Liver (tissue), 9 donors: ENCODE measurements around the gene GPM6B. TPM values are rescaled to one million over a fixed set of nuclear protein-coding genes. Genes with fewer than 3 reads are reported as not detected.

Experiments used
- DNase-seq: peaks from one replicate; pipeline ENCODE4 v3.0.0-alpha.2; 2017; ENCODE audit warnings: low spot score
- H3K27ac ChIP-seq, 2 donors: one replicate each; pipeline ENCODE4 v1.7.0; 2013; ENCODE audit warnings: inconsistent platforms in 2 of 2, low read length in 2 of 2, control low read depth in 1 of 2, low read depth in 1 of 2, mild to moderate bottlenecking in 1 of 2
- H3K27me3 ChIP-seq, 4 donors: one replicate each; pipeline versions ENCODE4 v1.6.1 to v1.7.0; 2013; ENCODE audit warnings: low read length in 3 of 4, inconsistent platforms in 1 of 4, mild to moderate bottlenecking in 1 of 4, moderate library complexity in 1 of 4; ENCODE audit not compliant: control insufficient read depth in 4 of 4, insufficient read depth in 4 of 4
- H3K36me3 ChIP-seq, 4 donors: one replicate each; pipeline versions ENCODE4 v1.6.1 to v1.7.0; 2013; ENCODE audit warnings: low read length in 3 of 4, mild to moderate bottlenecking in 3 of 4, low read depth in 1 of 4, moderate library complexity in 1 of 4; ENCODE audit not compliant: control insufficient read depth in 4 of 4, insufficient read depth in 3 of 4
- H3K4me1 ChIP-seq, 4 donors: one replicate each; pipeline versions ENCODE4 v1.6.1 to v1.7.0; 2013; ENCODE audit warnings: low read length in 3 of 4, mild to moderate bottlenecking in 3 of 4, moderate library complexity in 1 of 4; ENCODE audit not compliant: control insufficient read depth in 4 of 4, insufficient read depth in 4 of 4
- H3K4me3 ChIP-seq, 3 donors: one replicate each; pipeline versions ENCODE4 v1.6.1 to v1.7.0; 2013; ENCODE audit warnings: low read length in 3 of 3, control low read depth in 1 of 3, low read depth in 1 of 3, mild to moderate bottlenecking in 1 of 3
- H3K9ac ChIP-seq, 2 donors: one replicate each; pipeline ENCODE4 v1.7.0; 2013; ENCODE audit warnings: low read length in 2 of 2, mild to moderate bottlenecking in 2 of 2, moderate library complexity in 2 of 2, control low read depth in 1 of 2, low read depth in 1 of 2
- H3K9me3 ChIP-seq, 4 donors: one replicate each; pipeline versions ENCODE4 v1.6.1 to v1.7.0; 2013; ENCODE audit warnings: low read length in 3 of 4; ENCODE audit not compliant: control insufficient read depth in 4 of 4
- EGR1 ChIP-seq, 2 donors: IDR thresholded peaks; 2 replicates each; pipeline ENCODE4 v1.6.1; 2016 to 2018; ENCODE audit warnings: antibody characterized with exemption in 2 of 2, low read depth in 2 of 2
- FOXA1 ChIP-seq: IDR thresholded peaks from 2 replicates; pipeline ENCODE4 v1.6.1; 2016; ENCODE audit warnings: antibody characterized with exemption
- FOXA2 ChIP-seq: IDR thresholded peaks from 2 replicates; pipeline ENCODE4 v1.6.1; 2016; ENCODE audit warnings: antibody characterized with exemption
- GABPA ChIP-seq, 2 donors: IDR thresholded peaks in 1 of 2; conservative IDR thresholded peaks in 1 of 2; 2 replicates each; pipeline ENCODE4 v1.6.1; 2016; ENCODE audit warnings: antibody characterized with exemption in 2 of 2, mild to moderate bottlenecking in 1 of 2, moderate library complexity in 1 of 2
- HNF4G ChIP-seq: IDR thresholded peaks from 2 replicates; pipeline ENCODE4 v1.6.1; 2016; ENCODE audit warnings: antibody characterized with exemption
- JUND ChIP-seq, 2 donors: IDR thresholded peaks; 2 replicates each; pipeline ENCODE4 v1.6.1; 2016; ENCODE audit warnings: antibody characterized with exemption in 2 of 2
- NR2F2 ChIP-seq: IDR thresholded peaks from 2 replicates; pipeline ENCODE4 v1.6.1; 2016; ENCODE audit warnings: antibody characterized with exemption
- RAD21 ChIP-seq, 2 donors: IDR thresholded peaks; 2 replicates each; pipeline ENCODE4 v1.6.1; 2016; ENCODE audit warnings: antibody characterized with exemption in 2 of 2, mild to moderate bottlenecking in 2 of 2
- SP1 ChIP-seq: IDR thresholded peaks from 2 replicates; pipeline ENCODE4 v1.6.1; 2018; ENCODE audit warnings: antibody characterized with exemption, mild to moderate bottlenecking
- TAF1 ChIP-seq: conservative IDR thresholded peaks from 2 replicates; pipeline ENCODE4 v1.6.1; 2016; ENCODE audit warnings: antibody characterized with exemption, mild to moderate bottlenecking
- WGBS: extraction: QIAGEN DNeasy Blood & Tissue Kit; methylation state at CpG from one replicate; pipeline ENCODE4 v1.1.7; 2013; 5-methylcytosine and 5-hydroxymethylcytosine counted together
- polyA plus RNA-seq, 2 donors: library from polyadenylated mRNA; stranded (reverse) in 1 of 2; unstranded in 1 of 2; fragments of 200-250 nt in 1 of 2; fragments of >200 nt in 1 of 2; fragmentation: Nextera tagmentation in 1 of 2; extraction: Ambion mirVana in 1 of 2; gene quantifications; one replicate each; pipeline versions ENCODE4 v1.2.1 to v1.2.3, GENCODE V29; 2013 to 2015
- total RNA-seq, 2 donors: library from RNA; depleted of rRNA; stranded (reverse); fragments of >200 nt; gene quantifications; one replicate each; pipeline ENCODE4 v1.2.3, GENCODE V29; 2014
- TF ChIP-seq, protein P1 (sequence below): IDR thresholded peaks from 2 replicates; pipeline ENCODE4 v1.6.1; 2016; ENCODE audit warnings: antibody characterized with exemption, mild to moderate bottlenecking
- TF ChIP-seq, protein P2 (sequence below): IDR thresholded peaks from 2 replicates; pipeline ENCODE4 v1.6.1; 2016; ENCODE audit warnings: antibody characterized with exemption
- donor health status: healthy.
- donor health status: healthy.
- donor health status: healthy.
- donor health status: healthy.
- donor health status: healthy.

The GPM6B gene
- total and polyA plus RNA-seq, 4 donors: 0.42 to 2.3 (median 0.72) TPM

DNA sequence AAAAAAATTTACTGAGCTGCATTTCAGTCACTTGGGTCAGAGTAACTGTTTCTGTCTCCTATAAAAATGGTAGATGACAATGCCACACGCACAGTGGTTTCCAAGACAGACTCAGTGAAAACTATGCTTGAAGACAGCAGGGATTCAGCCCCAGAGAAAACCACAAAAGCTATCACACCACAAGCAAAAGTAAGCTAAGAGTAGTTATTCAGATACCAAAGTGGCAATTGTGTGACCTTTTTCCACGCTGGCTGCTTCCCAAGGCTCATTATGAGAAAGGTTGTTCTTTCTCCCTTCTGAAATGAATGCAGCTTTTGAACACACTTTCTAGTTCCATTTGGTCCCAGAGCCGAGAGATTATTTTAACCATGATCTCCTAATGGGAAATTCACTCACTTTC, 46.4 kb upstream of the GPM6B start:
- Histone ChIP-seq H3K36me3 (no peaks in the 10 kb centered on the region), H3K27me3 (peaks cover 0 to 2% (median 0%) of the 10 kb centered on the region in 4 donors), H3K9ac (no peak overlapping the region), H3K4me3 (no peak overlapping the region), H3K9me3 (no peaks in the 10 kb centered on the region), H3K4me1 (no peaks in the 10 kb centered on the region), H3K27ac (no peak overlapping the region)
- WGBS: 68% methylated on average over 3 of the region's 3 CpGs
- DNase-seq: no peak
- TF ChIP-seq TAF1: no peak
- TF ChIP-seq JUND (IDR thresholded peaks at IDR 0.05): no peak
- TF ChIP-seq RAD21 (IDR thresholded peaks at IDR 0.05): no peak
- TF ChIP-seq, protein P1, sequence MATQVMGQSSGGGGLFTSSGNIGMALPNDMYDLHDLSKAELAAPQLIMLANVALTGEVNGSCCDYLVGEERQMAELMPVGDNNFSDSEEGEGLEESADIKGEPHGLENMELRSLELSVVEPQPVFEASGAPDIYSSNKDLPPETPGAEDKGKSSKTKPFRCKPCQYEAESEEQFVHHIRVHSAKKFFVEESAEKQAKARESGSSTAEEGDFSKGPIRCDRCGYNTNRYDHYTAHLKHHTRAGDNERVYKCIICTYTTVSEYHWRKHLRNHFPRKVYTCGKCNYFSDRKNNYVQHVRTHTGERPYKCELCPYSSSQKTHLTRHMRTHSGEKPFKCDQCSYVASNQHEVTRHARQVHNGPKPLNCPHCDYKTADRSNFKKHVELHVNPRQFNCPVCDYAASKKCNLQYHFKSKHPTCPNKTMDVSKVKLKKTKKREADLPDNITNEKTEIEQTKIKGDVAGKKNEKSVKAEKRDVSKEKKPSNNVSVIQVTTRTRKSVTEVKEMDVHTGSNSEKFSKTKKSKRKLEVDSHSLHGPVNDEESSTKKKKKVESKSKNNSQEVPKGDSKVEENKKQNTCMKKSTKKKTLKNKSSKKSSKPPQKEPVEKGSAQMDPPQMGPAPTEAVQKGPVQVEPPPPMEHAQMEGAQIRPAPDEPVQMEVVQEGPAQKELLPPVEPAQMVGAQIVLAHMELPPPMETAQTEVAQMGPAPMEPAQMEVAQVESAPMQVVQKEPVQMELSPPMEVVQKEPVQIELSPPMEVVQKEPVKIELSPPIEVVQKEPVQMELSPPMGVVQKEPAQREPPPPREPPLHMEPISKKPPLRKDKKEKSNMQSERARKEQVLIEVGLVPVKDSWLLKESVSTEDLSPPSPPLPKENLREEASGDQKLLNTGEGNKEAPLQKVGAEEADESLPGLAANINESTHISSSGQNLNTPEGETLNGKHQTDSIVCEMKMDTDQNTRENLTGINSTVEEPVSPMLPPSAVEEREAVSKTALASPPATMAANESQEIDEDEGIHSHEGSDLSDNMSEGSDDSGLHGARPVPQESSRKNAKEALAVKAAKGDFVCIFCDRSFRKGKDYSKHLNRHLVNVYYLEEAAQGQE: no peak
- TF ChIP-seq SP1: no peak
- TF ChIP-seq EGR1 (IDR thresholded peaks at IDR 0.05; ENCODE audit: low read depth in 2 of 2): no peak
- TF ChIP-seq, protein P2, sequence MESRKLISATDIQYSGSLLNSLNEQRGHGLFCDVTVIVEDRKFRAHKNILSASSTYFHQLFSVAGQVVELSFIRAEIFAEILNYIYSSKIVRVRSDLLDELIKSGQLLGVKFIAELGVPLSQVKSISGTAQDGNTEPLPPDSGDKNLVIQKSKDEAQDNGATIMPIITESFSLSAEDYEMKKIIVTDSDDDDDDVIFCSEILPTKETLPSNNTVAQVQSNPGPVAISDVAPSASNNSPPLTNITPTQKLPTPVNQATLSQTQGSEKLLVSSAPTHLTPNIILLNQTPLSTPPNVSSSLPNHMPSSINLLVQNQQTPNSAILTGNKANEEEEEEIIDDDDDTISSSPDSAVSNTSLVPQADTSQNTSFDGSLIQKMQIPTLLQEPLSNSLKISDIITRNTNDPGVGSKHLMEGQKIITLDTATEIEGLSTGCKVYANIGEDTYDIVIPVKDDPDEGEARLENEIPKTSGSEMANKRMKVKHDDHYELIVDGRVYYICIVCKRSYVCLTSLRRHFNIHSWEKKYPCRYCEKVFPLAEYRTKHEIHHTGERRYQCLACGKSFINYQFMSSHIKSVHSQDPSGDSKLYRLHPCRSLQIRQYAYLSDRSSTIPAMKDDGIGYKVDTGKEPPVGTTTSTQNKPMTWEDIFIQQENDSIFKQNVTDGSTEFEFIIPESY: no peak
- TF ChIP-seq FOXA2: no peak
- no peak for TF ChIP-seq HNF4G
- no peak for TF ChIP-seq GABPA (IDR thresholded peaks at IDR 0.05 in 1 of 2, conservative IDR thresholded peaks at IDR 0.05 in 1 of 2)
- TF ChIP-seq NR2F2: no peak
- no peak for TF ChIP-seq FOXA1

DNA sequence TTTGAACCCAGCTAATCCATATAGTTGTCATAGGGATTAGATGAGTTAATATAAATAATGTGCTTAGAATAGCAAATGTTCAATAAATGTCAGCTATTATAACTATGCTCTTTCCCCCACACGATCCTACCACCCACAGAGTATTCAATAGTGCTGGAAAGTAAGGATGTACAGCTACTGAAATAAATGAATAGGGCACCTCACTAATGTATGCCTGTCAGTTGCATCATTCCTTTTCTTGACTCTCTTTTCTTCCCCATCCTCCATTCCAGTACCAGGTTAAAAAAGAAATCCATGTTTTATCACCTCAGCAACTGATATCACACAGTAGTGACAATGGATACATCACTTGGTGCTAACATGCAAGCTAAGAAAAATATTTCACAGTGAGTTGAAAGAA, 42.8 kb upstream of the GPM6B start:
- Histone ChIP-seq H3K4me3 (no peak overlapping the region), H3K36me3 (no peaks in the 10 kb centered on the region), H3K27me3 (peaks cover 0 to 2% (median 0%) of the 10 kb centered on the region in 4 donors), H3K9ac (no peak overlapping the region), H3K9me3 (no peaks in the 10 kb centered on the region), H3K27ac (no peak overlapping the region), H3K4me1 (no peaks in the 10 kb centered on the region)
- 62% methylated on average over 1 of the region's 1 CpG for WGBS
- no peak for DNase-seq
- TF ChIP-seq, protein P1: no peak
